PC-3 (cell line): ENCODE measurements around the gene RGPD4.

Experiments
- EZH2 ChIP-seq: fragments of 300-600 bp; sonication (generic); IDR thresholded peaks from one replicate; pipeline ENCODE4 v1.6.1; 2017; ENCODE audit warnings: antibody characterized with exemption, mild to moderate bottlenecking, low read length; ENCODE audit not compliant: unreplicated experiment
- TF ChIP-seq, protein P1 (sequence below): fragments of 300-600 bp; sonication (generic); conservative IDR thresholded peaks from 2 replicates; pipeline ENCODE4 v1.5.1; 2017; ENCODE audit warnings: antibody characterized with exemption, low read depth, mild to moderate bottlenecking, low read length

DNA sequence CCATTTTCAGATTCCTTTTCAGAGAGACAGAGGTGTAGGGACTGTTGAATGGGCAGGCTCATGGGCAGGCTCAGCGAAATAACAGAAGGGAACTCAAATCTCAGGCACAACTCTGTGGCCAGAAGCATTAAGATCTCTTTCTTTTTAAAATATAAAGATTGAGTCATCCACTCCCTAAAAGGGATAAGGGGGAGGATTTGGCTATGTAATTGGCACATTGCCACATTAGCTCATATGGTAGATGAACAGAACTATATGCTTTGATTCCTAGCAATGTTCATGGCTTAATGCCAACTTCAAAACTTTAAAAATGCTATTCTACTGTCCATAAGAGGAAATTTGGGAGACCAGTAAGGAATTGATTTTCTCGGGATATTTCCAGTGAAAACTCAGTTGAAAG lies 105.8 kb downstream of the RGPD4 start:
- TF ChIP-seq, protein P1, sequence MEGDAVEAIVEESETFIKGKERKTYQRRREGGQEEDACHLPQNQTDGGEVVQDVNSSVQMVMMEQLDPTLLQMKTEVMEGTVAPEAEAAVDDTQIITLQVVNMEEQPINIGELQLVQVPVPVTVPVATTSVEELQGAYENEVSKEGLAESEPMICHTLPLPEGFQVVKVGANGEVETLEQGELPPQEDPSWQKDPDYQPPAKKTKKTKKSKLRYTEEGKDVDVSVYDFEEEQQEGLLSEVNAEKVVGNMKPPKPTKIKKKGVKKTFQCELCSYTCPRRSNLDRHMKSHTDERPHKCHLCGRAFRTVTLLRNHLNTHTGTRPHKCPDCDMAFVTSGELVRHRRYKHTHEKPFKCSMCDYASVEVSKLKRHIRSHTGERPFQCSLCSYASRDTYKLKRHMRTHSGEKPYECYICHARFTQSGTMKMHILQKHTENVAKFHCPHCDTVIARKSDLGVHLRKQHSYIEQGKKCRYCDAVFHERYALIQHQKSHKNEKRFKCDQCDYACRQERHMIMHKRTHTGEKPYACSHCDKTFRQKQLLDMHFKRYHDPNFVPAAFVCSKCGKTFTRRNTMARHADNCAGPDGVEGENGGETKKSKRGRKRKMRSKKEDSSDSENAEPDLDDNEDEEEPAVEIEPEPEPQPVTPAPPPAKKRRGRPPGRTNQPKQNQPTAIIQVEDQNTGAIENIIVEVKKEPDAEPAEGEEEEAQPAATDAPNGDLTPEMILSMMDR, result no peak
- no peak for TF ChIP-seq EZH2
